ENCODE measurements around the gene WARS2. TPM values are rescaled to one million over a fixed set of nuclear protein-coding genes. Genes with fewer than 3 reads are reported as not detected.
A peak's percentile ranks its signal among the peaks of the same experiment; 100 is the strongest.

The WARS2 gene
- total RNA-seq, 1 donor from 2014 or later, result 11.9 TPM

DNA sequence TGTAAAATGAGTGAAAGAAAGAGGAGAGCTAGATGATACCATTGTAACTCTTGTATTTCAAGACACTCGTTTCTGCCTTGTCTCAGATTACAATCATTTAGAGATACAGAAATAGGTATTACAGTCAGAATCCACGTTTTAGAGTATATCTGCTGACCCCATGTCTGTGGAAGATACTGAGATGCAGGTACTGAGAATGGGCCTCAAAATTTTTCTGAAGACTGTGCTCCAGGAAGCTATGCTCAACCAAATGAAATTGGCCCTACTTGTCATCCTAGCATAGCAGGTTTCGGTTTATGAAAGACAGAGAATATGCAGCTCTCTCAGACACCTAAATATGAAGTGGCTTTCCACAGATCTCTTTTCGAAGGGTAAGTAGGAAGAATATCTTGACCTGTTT, 6.0 kb upstream of the WARS2 start:
- Histone ChIP-seq H3K4me3 (no peak overlapping the region), H3K36me3 (no peaks in the 10 kb centered on the region), H3K9me3 (no peaks in the 10 kb centered on the region), H3K27me3 (no peaks in the 10 kb centered on the region), H3K27ac (no peak overlapping the region), H3K4me1 (no peaks in the 10 kb centered on the region)
- TF ChIP-seq, protein P1, sequence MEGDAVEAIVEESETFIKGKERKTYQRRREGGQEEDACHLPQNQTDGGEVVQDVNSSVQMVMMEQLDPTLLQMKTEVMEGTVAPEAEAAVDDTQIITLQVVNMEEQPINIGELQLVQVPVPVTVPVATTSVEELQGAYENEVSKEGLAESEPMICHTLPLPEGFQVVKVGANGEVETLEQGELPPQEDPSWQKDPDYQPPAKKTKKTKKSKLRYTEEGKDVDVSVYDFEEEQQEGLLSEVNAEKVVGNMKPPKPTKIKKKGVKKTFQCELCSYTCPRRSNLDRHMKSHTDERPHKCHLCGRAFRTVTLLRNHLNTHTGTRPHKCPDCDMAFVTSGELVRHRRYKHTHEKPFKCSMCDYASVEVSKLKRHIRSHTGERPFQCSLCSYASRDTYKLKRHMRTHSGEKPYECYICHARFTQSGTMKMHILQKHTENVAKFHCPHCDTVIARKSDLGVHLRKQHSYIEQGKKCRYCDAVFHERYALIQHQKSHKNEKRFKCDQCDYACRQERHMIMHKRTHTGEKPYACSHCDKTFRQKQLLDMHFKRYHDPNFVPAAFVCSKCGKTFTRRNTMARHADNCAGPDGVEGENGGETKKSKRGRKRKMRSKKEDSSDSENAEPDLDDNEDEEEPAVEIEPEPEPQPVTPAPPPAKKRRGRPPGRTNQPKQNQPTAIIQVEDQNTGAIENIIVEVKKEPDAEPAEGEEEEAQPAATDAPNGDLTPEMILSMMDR (IDR thresholded peaks at IDR 0.05), result no peak
- intact Hi-C loops (cut with DNase I), result loop anchor here (10.0 kb wide), 1 partner anchor 1782 kb away; the partner anchor contains the start of gene MAN1A2
- no peak for DNase-seq (ENCODE audit: low spot score in 2 of 2)

DNA sequence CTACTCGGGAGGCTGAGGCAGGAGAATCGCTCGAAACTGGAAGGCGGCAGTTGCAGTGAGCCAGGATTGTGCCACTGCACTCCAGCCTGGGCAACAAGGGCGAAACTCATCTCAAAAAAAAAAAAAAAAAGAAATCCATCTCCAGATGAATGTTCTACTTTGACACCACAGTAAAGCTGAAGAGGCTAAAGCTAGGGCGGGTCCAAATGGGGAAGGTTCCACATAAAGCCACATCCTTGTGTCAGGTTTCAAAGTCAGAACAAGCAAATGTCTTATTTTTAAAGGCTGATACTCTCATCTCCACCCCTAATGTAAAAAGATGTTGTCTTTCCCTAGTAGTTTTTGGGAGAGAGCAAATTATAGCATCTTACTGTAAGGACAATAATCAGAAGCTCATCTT, 4.4 kb upstream of the WARS2 start:
- H3K36me3 ChIP-seq, result no peaks in the 10 kb centered on the region
- no peak overlapping the region for H3K4me3 ChIP-seq
- no peak for DNase-seq (ENCODE audit: low spot score in 2 of 2)
- no peaks in the 10 kb centered on the region for H3K9me3 ChIP-seq
- no peaks in the 10 kb centered on the region for H3K27me3 ChIP-seq
- peaks cover 4% of the 10 kb centered on the region in 2 donors for H3K4me1 ChIP-seq
- H3K27ac ChIP-seq, result no peak overlapping the region
- intact Hi-C loops (cut with DNase I), result loop anchor here (5.0 to 10.0 kb wide), 2 partner anchors 98 to 1780 kb away; partner anchors contain the start of gene MAN1A2
- TF ChIP-seq, protein P1 (IDR thresholded peaks at IDR 0.05), result no peak

DNA sequence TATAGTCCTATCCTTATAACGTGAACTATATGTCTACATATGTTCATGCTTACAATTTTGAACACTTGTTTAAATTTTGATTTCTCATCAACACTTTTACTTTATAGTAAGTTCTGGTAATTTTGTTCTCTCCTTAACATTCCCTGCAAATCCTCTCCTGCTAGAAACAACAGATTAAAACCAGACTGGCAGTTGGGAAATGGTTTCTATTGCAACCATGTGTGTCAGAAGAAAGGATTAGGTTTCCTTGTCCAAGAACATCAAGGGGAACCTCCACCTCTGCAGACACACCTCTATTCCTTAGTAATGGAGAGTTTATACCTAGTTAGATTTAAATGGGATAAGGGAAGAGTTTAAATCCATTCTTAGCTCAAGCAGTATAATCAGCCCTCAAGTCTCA, 3.3 kb upstream of the WARS2 start:
- peaks cover 4% of the 10 kb centered on the region in 2 donors for H3K4me1 ChIP-seq
- intact Hi-C loops (cut with DNase I), result loop anchor here (5.0 to 10.0 kb wide), 2 partner anchors 96 to 1779 kb away; partner anchors contain the start of gene MAN1A2
- no peak overlapping the region for H3K4me3 ChIP-seq
- H3K27ac ChIP-seq, result no peak overlapping the region
- DNase-seq (ENCODE audit: low spot score in 2 of 2), result no peak
- no peaks in the 10 kb centered on the region for H3K36me3 ChIP-seq
- H3K27me3 ChIP-seq, result no peaks in the 10 kb centered on the region
- H3K9me3 ChIP-seq, result no peaks in the 10 kb centered on the region
- TF ChIP-seq, protein P1 (IDR thresholded peaks at IDR 0.05), result no peak

DNA sequence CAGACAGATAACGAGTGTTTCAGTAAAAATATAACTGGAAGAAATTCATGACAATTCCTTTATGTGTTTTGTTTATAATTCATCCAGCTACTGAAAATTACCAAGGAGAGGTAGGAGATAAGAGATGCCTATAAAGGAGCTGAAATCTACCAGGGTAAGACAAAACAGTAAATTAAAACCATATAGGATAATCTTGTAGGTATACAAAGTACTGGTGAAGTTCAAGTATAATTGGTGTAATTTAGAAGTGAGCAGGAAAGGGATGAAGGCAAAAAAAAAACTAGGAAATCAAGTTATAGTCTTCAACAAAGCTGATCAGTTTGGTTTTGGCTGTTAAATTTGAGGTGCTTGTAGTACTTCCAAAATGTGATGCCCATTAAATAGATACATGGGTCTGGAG, 1.2 kb upstream of the WARS2 start:
- DNase-seq (ENCODE audit: low spot score in 2 of 2), result no peak
- Histone ChIP-seq H3K36me3 (no peaks in the 10 kb centered on the region), H3K4me3 (peak overlapping the region in 1 of 2 donors; percentile 74), H3K9me3 (no peaks in the 10 kb centered on the region), H3K27me3 (no peaks in the 10 kb centered on the region), H3K4me1 (peaks cover 4% of the 10 kb centered on the region in 2 donors), H3K27ac (no peak overlapping the region)
- TF ChIP-seq, protein P1 (IDR thresholded peaks at IDR 0.05), result no peak
- intact Hi-C loops (cut with DNase I), result loop anchor here (5.0 to 10.0 kb wide), 2 partner anchors 94 to 1777 kb away; partner anchors contain the start of gene MAN1A2

DNA sequence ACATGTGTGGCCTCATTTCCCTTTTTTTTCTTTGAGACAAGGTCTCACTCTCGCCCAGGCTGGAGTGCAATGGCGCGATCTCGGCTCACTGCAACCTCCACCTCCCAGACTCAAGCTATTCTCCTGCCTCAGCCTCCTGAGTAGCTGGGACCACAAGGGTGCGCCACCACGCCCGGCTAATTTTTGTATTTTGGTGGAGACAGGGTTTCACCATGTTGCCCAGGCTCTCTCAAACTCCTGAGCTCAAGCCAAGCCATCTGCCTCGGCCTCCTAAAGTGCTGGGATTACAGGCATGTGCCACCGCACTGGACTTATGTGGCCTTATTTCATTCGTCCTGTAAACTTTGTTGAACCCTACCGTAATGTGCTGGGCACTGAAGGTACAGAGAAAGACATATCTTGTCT, 569 bp upstream of the WARS2 start:
- no peak for DNase-seq (ENCODE audit: low spot score in 2 of 2)
- Histone ChIP-seq H3K36me3 (no peaks in the 10 kb centered on the region), H3K9me3 (no peaks in the 10 kb centered on the region), H3K4me1 (peaks cover 4% of the 10 kb centered on the region in 2 donors), H3K27ac (peak overlapping the region; percentile 95 to 98), H3K27me3 (no peaks in the 10 kb centered on the region), H3K4me3 (peak overlapping the region; percentile 69 to 74)
- TF ChIP-seq, protein P1 (IDR thresholded peaks at IDR 0.05), result peak in 1 of 3 experiments; percentile 5
- intact Hi-C loops (cut with DNase I), result loop anchor here (5.0 to 10.0 kb wide), 2 partner anchors 94 to 1776 kb away; partner anchors contain the start of gene MAN1A2
